Measurements from ENCODE around the gene CFAP45. TPM values are rescaled to one million over a fixed set of nuclear protein-coding genes. Genes with fewer than 3 reads are reported as not detected.

The CFAP45 gene, protein sequence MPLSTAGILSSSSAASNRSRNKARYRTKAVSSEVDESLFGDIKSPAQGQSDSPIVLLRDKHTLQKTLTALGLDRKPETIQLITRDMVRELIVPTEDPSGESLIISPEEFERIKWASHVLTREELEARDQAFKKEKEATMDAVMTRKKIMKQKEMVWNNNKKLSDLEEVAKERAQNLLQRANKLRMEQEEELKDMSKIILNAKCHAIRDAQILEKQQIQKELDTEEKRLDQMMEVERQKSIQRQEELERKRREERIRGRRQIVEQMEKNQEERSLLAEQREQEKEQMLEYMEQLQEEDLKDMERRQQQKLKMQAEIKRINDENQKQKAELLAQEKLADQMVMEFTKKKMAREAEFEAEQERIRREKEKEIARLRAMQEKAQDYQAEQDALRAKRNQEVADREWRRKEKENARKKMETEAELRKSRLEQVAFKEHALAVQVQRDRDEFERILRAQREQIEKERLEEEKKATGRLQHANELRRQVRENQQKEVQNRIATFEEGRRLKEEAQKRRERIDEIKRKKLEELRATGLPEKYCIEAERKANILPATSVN
- 0.49 to 0.67 TPM (median 0.55 TPM) in 5 replicates for total RNA-seq (2022; extraction: Qiagen RNA extraction)

DNA sequence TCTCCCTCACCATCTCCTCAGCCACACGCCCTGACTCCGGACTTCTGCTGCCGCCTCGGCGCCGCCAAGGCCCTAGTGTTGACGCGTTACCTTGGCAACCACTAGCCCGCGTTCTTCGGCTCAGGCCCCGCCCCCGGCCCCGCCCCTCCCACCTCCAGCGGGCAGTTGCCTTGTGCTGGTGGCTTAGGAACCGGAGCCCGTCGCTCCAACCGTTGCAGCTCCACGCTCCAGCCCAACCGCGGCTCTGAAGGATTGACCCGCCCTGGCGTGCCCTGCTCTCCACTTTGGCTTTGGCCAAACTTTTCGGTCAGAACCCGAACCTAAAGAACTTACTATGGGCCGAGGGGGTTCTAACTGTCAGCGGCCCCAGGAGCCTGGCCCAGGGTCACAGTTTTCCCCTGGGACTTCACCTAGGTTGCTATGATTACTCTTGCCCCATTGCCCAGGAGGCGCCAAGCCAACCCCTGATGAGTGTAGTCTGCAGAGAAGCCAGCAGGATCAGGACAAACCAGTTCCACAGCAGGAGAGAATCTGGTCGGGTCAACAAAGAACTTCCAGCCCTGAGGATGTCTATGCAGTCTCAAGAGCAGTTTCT is at the start of gene CFAP45:
Gene CFAP45, minus strand, starts transcription at position 80 of the 595 bp plus-strand sequence. Its CDS starts 67 bp downstream, at position 13.

DNA sequence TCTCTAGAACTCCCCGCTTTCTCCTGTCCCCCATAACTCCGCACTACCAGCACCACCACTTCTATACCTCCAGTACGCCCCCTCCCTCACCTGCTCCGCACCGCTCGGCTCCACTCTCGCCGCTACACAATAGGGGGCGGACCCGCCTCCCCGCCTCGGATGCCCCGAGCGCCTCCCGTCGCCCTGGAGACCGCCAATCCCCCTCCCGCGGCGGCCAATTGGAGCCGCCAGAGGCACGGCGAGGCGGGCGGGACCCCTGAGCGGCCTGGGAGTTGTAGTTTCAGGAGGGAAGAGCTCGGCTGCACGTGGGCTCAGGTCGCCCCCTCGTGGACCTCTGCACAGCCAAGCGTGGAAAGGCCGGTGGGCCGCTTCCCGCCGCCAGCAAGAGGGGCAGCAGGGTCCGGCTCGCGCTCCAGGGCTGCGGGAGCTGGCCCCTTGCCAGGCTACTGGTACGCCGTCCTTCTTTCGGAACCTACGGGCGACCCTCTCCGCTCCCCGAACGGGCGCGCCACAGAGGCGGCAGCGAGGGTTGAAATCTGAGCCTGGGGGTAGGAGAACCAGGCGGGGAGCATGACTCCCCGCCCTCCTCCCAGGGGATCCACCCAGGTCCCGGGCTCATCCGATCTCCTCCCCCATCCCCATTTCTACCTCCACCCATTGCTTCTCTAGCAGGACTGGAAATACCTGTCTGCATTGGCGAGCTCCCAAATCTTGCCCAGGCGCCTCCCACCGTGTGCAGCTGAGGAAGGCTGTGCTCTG is 45.7 kb upstream of the CFAP45 start, which contains the start of gene IGSF9:
Gene IGSF9, minus strand, starts transcription at position 131 of the 759 bp plus-strand sequence. CDS start 2,159 bp downstream, outside the sequence.

DNA sequence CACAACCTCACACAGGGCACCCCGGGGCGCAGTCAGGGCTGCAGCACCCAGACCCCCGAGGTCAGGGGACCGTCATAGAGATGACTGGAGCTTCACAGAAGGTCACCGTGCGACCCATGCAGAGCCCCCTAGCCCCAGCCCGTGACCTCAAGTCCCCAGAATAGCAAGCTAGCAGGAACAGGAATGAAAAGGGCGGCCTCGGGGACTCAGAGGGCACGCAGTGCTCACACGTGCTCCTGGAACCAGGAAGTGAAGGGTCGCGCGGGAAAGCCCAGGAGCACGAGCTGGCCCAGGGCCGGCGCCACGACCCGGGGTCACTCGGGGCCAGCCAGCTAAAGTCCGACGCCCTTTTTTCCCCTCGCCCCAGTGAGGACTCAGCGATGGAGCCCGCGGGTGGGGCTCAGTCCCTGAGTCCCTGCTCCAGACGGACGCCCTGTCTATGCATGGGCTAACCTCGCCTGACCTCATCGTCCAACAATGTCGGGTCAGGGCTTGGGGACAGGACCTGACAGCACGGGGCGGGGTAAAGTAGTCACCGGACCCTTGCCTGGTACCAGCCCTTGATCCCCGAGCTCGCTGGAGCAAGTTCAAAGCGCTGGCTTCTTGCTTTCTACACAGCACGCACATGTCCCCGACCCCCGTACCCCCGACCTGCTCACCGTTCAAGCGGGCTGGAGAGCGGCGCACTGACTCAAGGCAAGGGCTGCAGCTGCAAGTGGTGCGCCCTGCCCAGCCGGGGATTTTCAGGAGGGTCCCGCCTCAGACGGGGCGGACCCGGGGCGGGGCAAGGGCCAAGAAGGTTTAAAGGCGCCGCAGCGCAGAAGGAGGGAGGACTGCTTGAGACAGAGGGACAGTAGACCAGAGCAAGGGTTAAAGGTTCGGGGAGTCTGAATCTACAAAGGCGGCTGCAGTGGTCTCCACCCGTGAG is 25.1 kb upstream of the CFAP45 start, which contains the start of gene TAGLN2:
Gene TAGLN2, minus strand, starts transcription at position 717 of the 928 bp plus-strand sequence. CDS start 4,998 bp downstream, outside the sequence.

GRCh38 chr1:159862557-159862956 is 37.4 kb downstream of the CFAP45 start, which contains the start of gene VSIG8:
VSIG8 (minus strand) TSS chr1:159862657; CDS start chr1:159862521, 136 bp downstream.

GRCh38 chr1:159826441-159827101 is 73.4 kb downstream of the CFAP45 start, which contains the start of gene SLAMF8:
SLAMF8 (plus strand) TSS chr1:159826873; CDS start chr1:159826899, 26 bp downstream.

Other genes starting within 250 kb of the CFAP45 start
- gene CRP, start 185.6 kb downstream of the CFAP45 start, total RNA-seq (2022; extraction: Qiagen RNA extraction), result not detected in 5 replicates
- gene DUSP23, start 119.2 kb downstream of the CFAP45 start, total RNA-seq (2022; extraction: Qiagen RNA extraction), result 53.3 to 87.3 TPM (median 77.5 TPM) in 5 replicates
- not detected in 5 replicates for gene FCRL6, start 97.8 kb downstream of the CFAP45 start, total RNA-seq (2022; extraction: Qiagen RNA extraction)
- 0.10 to 0.25 TPM (median 0.16 TPM) in 5 replicates for gene SLAMF8, start 73.3 kb downstream of the CFAP45 start, total RNA-seq (2022; extraction: Qiagen RNA extraction)
- gene VSIG8, start 37.5 kb downstream of the CFAP45 start, total RNA-seq (2022; extraction: Qiagen RNA extraction), result 0.03 to 0.11 TPM in 2 of 5 replicates, not detected in the others
- 1,017 to 1,045 TPM (median 1,025 TPM) in 5 replicates for gene TAGLN2, start 25.3 kb upstream of the CFAP45 start, total RNA-seq (2022; extraction: Qiagen RNA extraction)
- 0.12 to 0.22 TPM (median 0.15 TPM) in 5 replicates for gene IGSF9, start 45.4 kb upstream of the CFAP45 start, total RNA-seq (2022; extraction: Qiagen RNA extraction)
- 0.25 to 0.64 TPM (median 0.41 TPM) in 5 replicates for gene SLAMF9, start 54.1 kb upstream of the CFAP45 start, total RNA-seq (2022; extraction: Qiagen RNA extraction)
- gene PIGM, start 131.8 kb upstream of the CFAP45 start, total RNA-seq (2022; extraction: Qiagen RNA extraction), result 3.8 to 5.1 TPM (median 4.3 TPM) in 5 replicates
- not detected in 5 replicates for gene KCNJ10, start 170.0 kb upstream of the CFAP45 start, total RNA-seq (2022; extraction: Qiagen RNA extraction)
- not detected in 5 replicates for gene KCNJ9, start 181.4 kb upstream of the CFAP45 start, total RNA-seq (2022; extraction: Qiagen RNA extraction)
- gene IGSF8, start 198.5 kb upstream of the CFAP45 start, total RNA-seq (2022; extraction: Qiagen RNA extraction), result 6.8 to 10.2 TPM (median 9.4 TPM) in 5 replicates
- 0.08 to 0.19 TPM (median 0.15 TPM) in 5 replicates for gene ATP1A2, start 215.6 kb upstream of the CFAP45 start, total RNA-seq (2022; extraction: Qiagen RNA extraction)

All from A549 treated with AZD2906 at 1 μM for 4 hours (cell line).